H9 (cell line): Measurements from ENCODE around the gene EPB41L4A. TPM values are rescaled to one million over a fixed set of nuclear protein-coding genes. Genes with fewer than 3 reads are reported as not detected.

Experiments
- DNase-seq: peaks from one replicate; pipeline ENCODE4 v3.0.0-alpha.2; 2017
- H2AFZ ChIP-seq: one replicate; pipeline ENCODE4 v1.6.1; 2013; ENCODE audit warnings: mild to moderate bottlenecking, low read length, control low read depth, moderate library complexity
- H2AK5ac ChIP-seq: 2 replicates; pipeline ENCODE4 v1.6.1; 2013; ENCODE audit warnings: low read length, control low read depth, mixed read lengths; ENCODE audit not compliant: insufficient read length
- H2BK120ac ChIP-seq: one replicate; pipeline ENCODE4 v1.6.1; 2013; ENCODE audit warnings: low read depth, mild to moderate bottlenecking, low read length, control low read depth, inconsistent platforms; ENCODE audit not compliant: poor library complexity, severe bottlenecking
- H2BK12ac ChIP-seq: 2 replicates; pipeline ENCODE4 v1.6.1; 2013; ENCODE audit warnings: low read length, control low read depth, mixed read lengths, low read depth; ENCODE audit not compliant: insufficient read length
- H2BK15ac ChIP-seq: 2 replicates; pipeline ENCODE4 v1.6.1; 2013; ENCODE audit warnings: low read depth, low read length, control low read depth
- H2BK20ac ChIP-seq: one replicate; pipeline ENCODE4 v1.6.1; 2013; ENCODE audit warnings: low read depth, mild to moderate bottlenecking, low read length, control low read depth, inconsistent platforms; ENCODE audit not compliant: poor library complexity, severe bottlenecking
- H2BK5ac ChIP-seq: 2 replicates; pipeline ENCODE4 v1.6.1; 2013; ENCODE audit warnings: low read length, control low read depth, mixed read lengths; ENCODE audit not compliant: insufficient read length
- H3K14ac ChIP-seq: 2 replicates; pipeline ENCODE4 v1.6.1; 2013; ENCODE audit warnings: low read length, control low read depth; ENCODE audit not compliant: insufficient read depth
- H3K18ac ChIP-seq: 2 replicates; pipeline ENCODE4 v1.6.1; 2013; ENCODE audit warnings: low read depth, mild to moderate bottlenecking, mixed read lengths, low read length, control low read depth; ENCODE audit not compliant: insufficient read length
- H3K23ac ChIP-seq: 2 replicates; pipeline ENCODE4 v1.6.1; 2013; ENCODE audit warnings: low read length, control low read depth, mixed read lengths, low read depth; ENCODE audit not compliant: insufficient read length
- H3K23me2 ChIP-seq: 2 replicates; pipeline ENCODE4 v1.6.1; 2013; ENCODE audit warnings: low read depth, mild to moderate bottlenecking, mixed read lengths, low read length, control low read depth; ENCODE audit not compliant: insufficient read length, poor library complexity, severe bottlenecking
- H3K27ac ChIP-seq: 2 replicates; pipeline ENCODE4 v1.5.1; 2013; ENCODE audit warnings: low read length, control low read depth, mixed read lengths, low read depth; ENCODE audit not compliant: insufficient read length
- H3K27me3 ChIP-seq: 2 replicates; pipeline ENCODE4 v1.6.1; 2013; ENCODE audit warnings: low read length, control low read depth, inconsistent platforms; ENCODE audit not compliant: insufficient read depth
- H3K4ac ChIP-seq: 2 replicates; pipeline ENCODE4 v1.6.1; 2013; ENCODE audit warnings: low read depth, mild to moderate bottlenecking, control low read depth, inconsistent platforms, low read length, moderate library complexity
- H3K4me1 ChIP-seq: 2 replicates; pipeline ENCODE4 v1.6.1; 2013; ENCODE audit warnings: low read length, control low read depth, inconsistent platforms; ENCODE audit not compliant: insufficient read depth
- H3K4me2 ChIP-seq: 2 replicates; pipeline ENCODE4 v1.6.1; 2013; ENCODE audit warnings: low read length, control low read depth, mixed read lengths; ENCODE audit not compliant: insufficient read length, insufficient read depth
- H3K56ac ChIP-seq: 2 replicates; pipeline ENCODE4 v1.6.1; 2013; ENCODE audit warnings: low read depth, mild to moderate bottlenecking, mixed read lengths, low read length, control low read depth; ENCODE audit not compliant: insufficient read length
- H3K79me1 ChIP-seq: 2 replicates; pipeline ENCODE4 v1.6.1; 2013; ENCODE audit warnings: low read depth, mild to moderate bottlenecking, moderate library complexity, low read length, control low read depth, inconsistent platforms; ENCODE audit not compliant: insufficient read depth, poor library complexity, severe bottlenecking
- H3K79me2 ChIP-seq: 2 replicates; pipeline ENCODE4 v1.6.1; 2013; ENCODE audit warnings: low read length, control low read depth, inconsistent platforms; ENCODE audit not compliant: insufficient read depth
- H3K9ac ChIP-seq: 2 replicates; pipeline ENCODE4 v1.6.1; 2013; ENCODE audit warnings: low read length, control low read depth, mixed read lengths; ENCODE audit not compliant: insufficient read length; ENCODE audit errors: extremely low read depth
- H3K9me3 ChIP-seq: one replicate; pipeline ENCODE4 v1.6.1; 2013; ENCODE audit warnings: low read depth, low read length, inconsistent platforms; ENCODE audit not compliant: control insufficient read depth
- H3T11ph ChIP-seq: one replicate; pipeline ENCODE4 v1.6.1; 2013; ENCODE audit warnings: mild to moderate bottlenecking, low read length, control low read depth, inconsistent platforms
- H4K20me1 ChIP-seq: one replicate; pipeline ENCODE4 v1.6.1; 2013; ENCODE audit not compliant: control insufficient read depth, insufficient read length, insufficient read depth
- H4K5ac ChIP-seq: 2 replicates; pipeline ENCODE4 v1.6.1; 2013; ENCODE audit warnings: low read depth, mild to moderate bottlenecking, mixed read lengths, low read length, control low read depth; ENCODE audit not compliant: insufficient read length
- H4K8ac ChIP-seq: replicated peaks from 2 replicates; pipeline ENCODE4 v1.6.1; 2013; ENCODE audit warnings: low read length, control low read depth, mixed read lengths, low read depth; ENCODE audit not compliant: insufficient read length
- H4K91ac ChIP-seq: 2 replicates; pipeline ENCODE4 v1.6.1; 2013; ENCODE audit warnings: low read depth, mild to moderate bottlenecking, moderate library complexity, mixed read lengths, low read length, control low read depth; ENCODE audit not compliant: insufficient read length
- H3K27ac Mint-ChIP-seq, 3 experiments: 2 replicates in 2 of 3; 3 replicates in 1 of 3; pipeline ENCODE4 v1.8.0; 2020 to 2021; ENCODE audit warnings: mixed read lengths in 3 of 3, mild to moderate bottlenecking in 1 of 3, moderate library complexity in 1 of 3
- H3K27me3 Mint-ChIP-seq: 2 replicates; pipeline ENCODE4 v1.8.0; 2021; ENCODE audit warnings: low read depth, mild to moderate bottlenecking, moderate library complexity, mixed read lengths
- H3K36me3 Mint-ChIP-seq, 3 experiments: 2 replicates in 2 of 3; 3 replicates in 1 of 3; pipeline ENCODE4 v1.8.0; 2020 to 2021; ENCODE audit warnings: low read depth in 3 of 3, mixed read lengths in 3 of 3; ENCODE audit not compliant: insufficient read depth in 1 of 3
- H3K4me1 Mint-ChIP-seq, 2 experiments: 2 replicates each; pipeline ENCODE4 v1.8.0; 2020; ENCODE audit warnings: mixed read lengths in 2 of 2
- H3K4me3 Mint-ChIP-seq, 2 experiments: 2 replicates in 1 of 2; 3 replicates in 1 of 2; pipeline ENCODE4 v1.8.0; 2020 to 2021; ENCODE audit warnings: mild to moderate bottlenecking in 2 of 2, mixed read lengths in 2 of 2, moderate library complexity in 1 of 2
- H3K9me3 Mint-ChIP-seq, 2 experiments: 2 replicates in 1 of 2; 3 replicates in 1 of 2; pipeline ENCODE4 v1.8.0; 2020; ENCODE audit warnings: mild to moderate bottlenecking in 2 of 2, mixed read lengths in 2 of 2, moderate library complexity in 1 of 2
- WGBS: extraction: QIAGEN DNeasy Blood & Tissue Kit; methylation state at CpG from one replicate; pipeline ENCODE4 v1.1.7; 2013; ENCODE audit warnings: missing lambda C conversion rate, low lambda C conversion rate, mixed read lengths; ENCODE audit not compliant: insufficient read length; ENCODE audit errors: extremely low coverage; 5-methylcytosine and 5-hydroxymethylcytosine counted together
- total RNA-seq: library from RNA; stranded (reverse); gene quantifications from 2 replicates; pipeline ENCODE4 v1.2.1, GENCODE V29; 2021
- TF ChIP-seq, protein P1 (sequence below): fragments of 200-600 bp; sonication (generic); conservative IDR thresholded peaks from 3 replicates; pipeline ENCODE4 v1.8.0; 2021; ENCODE audit warnings: antibody characterized with exemption, mild to moderate bottlenecking

EPB41L4A gene
- total RNA-seq, 1 experiment from 2014 or later: 4.9 TPM

DNA sequence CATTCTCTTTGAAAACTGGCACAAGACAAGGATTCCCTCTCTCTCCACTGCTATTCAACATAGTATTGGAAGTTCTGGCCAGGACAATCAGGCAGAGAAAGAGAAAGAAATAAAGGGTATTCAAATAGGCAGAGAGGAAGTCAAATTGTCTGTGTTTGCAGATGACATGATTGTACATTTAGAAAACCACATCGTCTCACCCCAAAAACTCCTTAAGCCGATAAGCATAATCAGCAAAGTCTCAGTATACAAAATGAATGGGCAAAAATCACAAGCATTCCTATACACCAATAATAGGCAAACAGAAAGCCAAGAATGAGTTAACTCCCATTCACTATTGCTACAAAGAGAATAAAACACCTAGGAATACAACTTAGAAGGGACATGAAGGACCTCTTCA is 21.0 kb upstream of the EPB41L4A start:
- Mint-ChIP-seq H3K27me3 (peaks cover 1% of the 10 kb centered on the region), H3K36me3 (peaks cover 0 to 4% (median 0%) of the 10 kb centered on the region in 3 experiments; a peak in 2 of 7 replicates), H3K27ac (no peak overlapping the region), H3K9me3 (peaks cover 13 to 22% of the 10 kb centered on the region in 2 experiments), H3K4me1 (peaks cover 5 to 9% of the 10 kb centered on the region in 2 experiments; a peak in 3 of 4 replicates), H3K4me3 (no peak overlapping the region)
- Histone ChIP-seq H4K20me1 (no peaks in the 10 kb centered on the region), H3K23ac (no peak overlapping the region), H4K8ac (no peak overlapping the region), H2BK5ac (no peak overlapping the region), H3K79me2 (no peaks in the 10 kb centered on the region), H3K4me2 (no peak overlapping the region), H3K18ac (no peak overlapping the region), H2BK20ac (no peak overlapping the region), H3K9ac (no peak overlapping the region), H3K4ac (no peak overlapping the region), H3K79me1 (no peaks in the 10 kb centered on the region), H3K27me3 (no peaks in the 10 kb centered on the region), H2AFZ (no peak overlapping the region), H2BK15ac (no peak overlapping the region), H3T11ph (no peak overlapping the region), H3K14ac (no peak overlapping the region), H4K5ac (no peak overlapping the region), H3K23me2 (no peaks in the 10 kb centered on the region), H2BK120ac (no peak overlapping the region), H4K91ac (no peak overlapping the region), H2BK12ac (no peak overlapping the region), H3K9me3 (no peaks in the 10 kb centered on the region), H3K56ac (no peak overlapping the region), H2AK5ac (no peak overlapping the region), H3K4me1 (peaks cover 4% of the 10 kb centered on the region; the same call in 1 of the 2 replicates), H3K27ac (no peak overlapping the region)
- TF ChIP-seq, protein P1, sequence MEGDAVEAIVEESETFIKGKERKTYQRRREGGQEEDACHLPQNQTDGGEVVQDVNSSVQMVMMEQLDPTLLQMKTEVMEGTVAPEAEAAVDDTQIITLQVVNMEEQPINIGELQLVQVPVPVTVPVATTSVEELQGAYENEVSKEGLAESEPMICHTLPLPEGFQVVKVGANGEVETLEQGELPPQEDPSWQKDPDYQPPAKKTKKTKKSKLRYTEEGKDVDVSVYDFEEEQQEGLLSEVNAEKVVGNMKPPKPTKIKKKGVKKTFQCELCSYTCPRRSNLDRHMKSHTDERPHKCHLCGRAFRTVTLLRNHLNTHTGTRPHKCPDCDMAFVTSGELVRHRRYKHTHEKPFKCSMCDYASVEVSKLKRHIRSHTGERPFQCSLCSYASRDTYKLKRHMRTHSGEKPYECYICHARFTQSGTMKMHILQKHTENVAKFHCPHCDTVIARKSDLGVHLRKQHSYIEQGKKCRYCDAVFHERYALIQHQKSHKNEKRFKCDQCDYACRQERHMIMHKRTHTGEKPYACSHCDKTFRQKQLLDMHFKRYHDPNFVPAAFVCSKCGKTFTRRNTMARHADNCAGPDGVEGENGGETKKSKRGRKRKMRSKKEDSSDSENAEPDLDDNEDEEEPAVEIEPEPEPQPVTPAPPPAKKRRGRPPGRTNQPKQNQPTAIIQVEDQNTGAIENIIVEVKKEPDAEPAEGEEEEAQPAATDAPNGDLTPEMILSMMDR: no peak
- WGBS: no CpG with 5 or more reads among the region's 2 CpGs
- DNase-seq: no peak
